ENCODE results near the gene RAB44.

Gene RAB44

DNA sequence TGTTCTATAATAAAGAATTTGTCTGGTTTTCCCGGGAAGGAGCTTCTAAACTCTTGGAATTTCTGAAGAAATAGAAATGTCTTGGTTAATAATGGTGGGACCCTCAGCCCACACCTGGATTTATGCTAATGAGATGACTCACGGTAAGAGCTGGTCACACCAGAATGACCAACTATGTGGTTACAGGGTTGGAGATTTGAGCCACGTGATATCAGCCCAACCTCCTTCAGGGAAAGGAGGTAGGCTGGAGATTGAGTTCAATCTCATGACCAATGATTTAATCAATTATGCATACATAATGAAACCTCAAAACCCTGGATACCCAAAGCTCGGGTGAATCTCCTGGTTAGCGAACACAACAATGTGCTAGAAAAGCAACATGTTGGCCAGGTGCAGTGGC lies 41.2 kb upstream of the RAB44 start:
- TF ChIP-seq CTCF (IDR thresholded peaks at IDR 0.05; ENCODE audit: low read length, missing control alignments): no peak
- H3K4me3 ChIP-seq (replicated peaks; ENCODE audit: low read depth, low read length): no peak overlapping the region
- DNase-seq (ENCODE audit: low read depth): no peak

- TF ChIP-seq CTCF (IDR thresholded peaks at IDR 0.05; ENCODE audit: low read length, missing control alignments): no peak
- no peak overlapping the region for H3K4me3 ChIP-seq (replicated peaks; ENCODE audit: low read depth, low read length)
- no peak for DNase-seq (ENCODE audit: low read depth)
Observed at GRCh38 chr6:36657271-36657670, 40.4 kb upstream of the RAB44 start.

DNA sequence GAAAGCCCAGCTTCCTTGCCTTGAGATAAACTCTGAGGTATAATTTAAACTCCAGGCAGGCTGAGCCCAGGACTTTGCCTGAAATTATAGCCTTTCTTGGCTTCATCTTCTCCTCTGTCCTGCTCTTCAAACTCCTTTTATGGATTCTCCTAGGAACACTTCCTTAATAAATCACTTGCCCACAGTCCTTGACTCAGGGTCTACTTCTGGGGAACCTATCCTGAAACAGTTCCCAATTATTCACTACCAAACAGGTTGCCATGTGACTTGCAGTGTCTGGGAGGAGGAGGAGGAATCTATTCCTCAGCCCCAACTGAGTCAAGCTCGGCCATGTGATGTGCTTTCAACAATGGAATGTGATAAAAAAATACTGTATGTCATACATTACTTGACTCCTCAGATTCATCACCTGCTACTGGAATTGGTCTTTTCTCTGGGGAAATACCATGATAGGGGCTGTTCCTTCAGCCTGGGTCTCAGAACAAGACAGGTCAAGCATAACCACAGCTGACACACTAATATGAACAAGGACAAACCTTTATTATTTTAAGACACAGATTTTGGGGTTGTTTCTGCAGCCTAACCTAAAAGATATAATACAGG lies 39.6 kb upstream of the RAB44 start:
- no peak for TF ChIP-seq CTCF (IDR thresholded peaks at IDR 0.05; ENCODE audit: low read length, missing control alignments)
- H3K4me3 ChIP-seq (replicated peaks; ENCODE audit: low read depth, low read length): no peak overlapping the region
- peak; percentile 47 for DNase-seq (ENCODE audit: low read depth)

DNA sequence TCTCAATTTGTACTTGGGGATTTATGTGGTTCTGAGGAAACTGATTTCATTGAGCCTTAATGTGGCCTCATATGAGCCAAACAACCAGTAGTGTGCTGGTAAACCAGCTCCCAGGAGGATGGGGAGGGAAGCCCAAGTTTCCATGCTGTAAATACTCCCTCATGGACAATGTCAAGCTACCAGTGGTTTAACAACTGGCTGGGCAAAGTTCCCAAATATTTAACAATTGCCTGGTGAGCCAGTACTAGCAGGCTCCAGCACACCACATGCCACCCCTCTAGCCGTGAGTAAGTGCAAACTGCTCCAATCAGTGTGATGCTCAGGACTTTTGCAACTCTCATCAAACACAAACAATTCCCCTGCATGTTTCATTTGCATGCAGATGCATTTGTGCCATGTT lies 38.4 kb upstream of the RAB44 start:
- no peak for TF ChIP-seq CTCF (IDR thresholded peaks at IDR 0.05; ENCODE audit: low read length, missing control alignments)
- H3K4me3 ChIP-seq (replicated peaks; ENCODE audit: low read depth, low read length): no peak overlapping the region
- peak; percentile 96 for DNase-seq (ENCODE audit: low read depth)

DNA sequence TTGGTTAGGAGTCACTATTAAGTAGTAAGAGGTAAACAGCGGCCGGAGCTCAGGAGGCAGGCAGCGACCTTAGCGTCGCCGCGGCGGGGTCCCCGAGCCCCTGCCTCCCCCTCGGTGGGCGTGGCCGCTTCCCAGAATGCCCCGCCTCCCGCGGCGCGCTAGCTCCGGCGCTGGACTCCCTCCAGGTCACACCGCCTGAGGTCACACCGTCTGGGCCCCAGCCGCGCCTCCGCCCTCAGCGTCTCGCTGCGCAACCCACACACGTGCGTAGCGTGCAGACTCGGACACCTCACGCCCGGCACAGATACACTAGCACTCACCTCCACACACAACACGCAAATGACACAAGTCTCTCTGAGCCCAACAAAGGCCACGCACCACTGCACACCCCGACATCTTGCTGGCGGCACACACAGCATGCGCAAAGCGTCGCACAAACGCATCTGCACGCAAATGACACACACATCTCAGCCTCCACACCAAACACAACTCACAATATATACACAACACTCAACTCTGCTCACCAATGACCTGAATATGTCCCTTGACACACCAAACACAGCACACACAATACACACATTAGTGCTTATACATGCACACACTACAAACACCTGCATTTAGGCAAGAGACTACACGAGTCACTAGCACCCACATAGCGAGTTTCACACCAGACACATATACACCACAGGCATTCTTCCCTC lies 36.7 kb upstream of the RAB44 start:
- no peak for TF ChIP-seq CTCF (IDR thresholded peaks at IDR 0.05; ENCODE audit: low read length, missing control alignments)
- DNase-seq (ENCODE audit: low read depth): no peak
- no peak overlapping the region for H3K4me3 ChIP-seq (replicated peaks; ENCODE audit: low read depth, low read length)

DNA sequence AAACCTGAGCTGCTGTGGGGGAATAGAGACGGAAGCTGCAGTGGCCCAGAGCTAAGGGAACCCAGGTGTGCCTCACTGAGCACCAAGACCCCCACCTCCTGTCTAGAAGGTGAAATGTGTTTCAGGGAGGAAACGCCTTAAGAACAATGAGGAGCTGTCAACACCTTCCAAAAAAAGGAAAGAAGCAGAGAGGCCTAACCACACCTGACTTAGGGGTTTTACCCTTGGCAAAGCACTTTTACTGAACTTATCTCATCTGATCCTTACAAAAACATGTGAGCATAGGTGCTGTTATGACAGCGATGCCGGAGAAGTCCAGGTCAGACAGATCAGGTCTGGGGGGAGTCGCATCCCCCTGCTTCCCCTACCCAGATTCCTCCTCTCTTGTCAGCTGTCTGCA lies 35.2 kb upstream of the RAB44 start:
- DNase-seq (ENCODE audit: low read depth): no peak
- TF ChIP-seq CTCF (IDR thresholded peaks at IDR 0.05; ENCODE audit: low read length, missing control alignments): no peak
- no peak overlapping the region for H3K4me3 ChIP-seq (replicated peaks; ENCODE audit: low read depth, low read length)

GRCh38 chr6:36662827-36663256 lies 34.8 kb upstream of the RAB44 start:
- DNase-seq (ENCODE audit: low read depth): no peak
- TF ChIP-seq CTCF (IDR thresholded peaks at IDR 0.05; ENCODE audit: low read length, missing control alignments): no peak
- H3K4me3 ChIP-seq (replicated peaks; ENCODE audit: low read depth, low read length): no peak overlapping the region
